GM18517 (cell line): Measurements from ENCODE around the gene DLGAP4.

Source experiments
- ATAC-seq: cut with Tn5 transposase; IDR thresholded peaks from one replicate; pipeline ENCODE4 v1.9.1; 2021; ENCODE audit warnings: mild to moderate bottlenecking, moderate library complexity; ENCODE audit not compliant: unreplicated experiment

DLGAP4 gene

GRCh38 chr20:36349384-36350170 is 43.4 kb downstream of the DLGAP4 start:
- ATAC-seq: no peak

DNA sequence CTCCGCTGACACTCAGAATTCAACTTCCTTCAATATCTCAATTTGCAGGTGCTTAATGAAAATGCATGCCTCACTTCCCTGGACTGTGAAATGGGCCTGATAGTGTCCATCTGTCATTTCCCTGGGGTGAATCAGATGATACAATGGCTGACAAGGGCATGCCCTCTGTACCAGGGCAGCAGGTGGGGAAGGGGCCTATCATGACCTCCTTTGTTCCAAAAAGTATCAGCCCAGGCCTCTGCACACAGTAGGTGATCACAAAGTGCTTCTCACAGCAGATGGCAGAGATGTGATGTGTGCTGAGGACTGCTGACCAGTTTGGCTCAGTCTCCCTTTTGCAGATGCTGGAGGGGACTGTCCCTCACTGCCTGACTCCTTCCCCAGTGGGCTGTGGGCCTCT is 44.3 kb downstream of the DLGAP4 start:
- no peak for ATAC-seq

GRCh38 chr20:36351937-36352336 is 45.8 kb downstream of the DLGAP4 start:
- no peak for ATAC-seq

DNA sequence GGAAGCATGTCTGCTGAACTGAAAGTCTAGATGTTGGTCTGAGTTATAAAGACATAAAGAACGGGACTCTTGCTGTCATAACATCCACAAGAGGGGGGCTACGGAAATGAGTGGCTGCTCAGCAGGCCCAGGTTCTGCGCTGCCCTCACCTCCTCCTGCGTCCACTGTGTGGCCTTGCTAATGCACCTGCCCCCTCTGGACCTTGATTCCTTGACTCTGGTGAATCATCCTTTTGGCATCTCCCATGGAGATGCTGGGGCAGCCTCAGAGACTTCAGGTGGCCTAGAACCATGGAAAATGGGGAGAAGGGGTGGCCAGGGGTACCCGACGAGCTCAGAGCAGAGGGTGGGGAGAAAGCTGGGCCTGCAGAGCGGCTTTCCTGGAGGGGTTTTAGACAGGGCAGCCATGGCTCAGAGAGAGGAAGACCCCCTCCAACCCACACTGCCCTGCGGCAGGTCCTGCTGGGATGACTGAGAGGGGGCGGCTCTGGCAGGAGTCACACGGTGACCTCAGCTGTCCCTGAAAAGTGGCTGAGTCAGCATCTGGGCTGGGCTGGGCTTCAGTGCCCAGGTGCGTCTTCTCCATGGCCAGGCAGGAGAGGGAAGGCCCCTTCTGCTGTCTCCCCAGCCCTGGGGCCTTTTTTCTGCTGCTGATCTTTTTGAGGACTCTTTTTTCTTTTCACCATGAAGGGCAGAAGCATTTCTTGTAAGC is 46.9 kb downstream of the DLGAP4 start:
- ATAC-seq: no peak

DNA sequence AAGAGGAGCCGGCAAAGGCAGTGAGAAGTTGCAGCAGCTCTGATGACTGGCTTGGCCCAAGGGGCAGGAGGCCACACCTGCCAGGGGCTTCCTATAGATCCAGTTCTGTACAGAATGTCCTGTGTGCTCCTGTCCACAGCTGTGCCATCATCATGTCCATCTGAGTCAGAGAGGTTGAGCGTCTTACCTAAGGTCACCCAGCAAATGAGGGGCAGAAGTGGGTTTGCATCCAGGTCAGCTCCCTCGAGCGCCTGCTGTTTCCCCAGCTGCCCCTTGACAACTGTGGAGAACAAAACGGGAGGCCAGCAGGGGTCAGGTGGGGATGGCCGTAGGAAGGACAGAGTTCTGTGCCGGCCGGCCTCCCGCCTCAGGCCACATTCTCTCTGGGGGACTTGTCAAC is 47.6 kb downstream of the DLGAP4 start:
- no peak for ATAC-seq

- no peak for ATAC-seq
Observed at GRCh38 chr20:36355469-36356171, 49.5 kb downstream of the DLGAP4 start.

DNA sequence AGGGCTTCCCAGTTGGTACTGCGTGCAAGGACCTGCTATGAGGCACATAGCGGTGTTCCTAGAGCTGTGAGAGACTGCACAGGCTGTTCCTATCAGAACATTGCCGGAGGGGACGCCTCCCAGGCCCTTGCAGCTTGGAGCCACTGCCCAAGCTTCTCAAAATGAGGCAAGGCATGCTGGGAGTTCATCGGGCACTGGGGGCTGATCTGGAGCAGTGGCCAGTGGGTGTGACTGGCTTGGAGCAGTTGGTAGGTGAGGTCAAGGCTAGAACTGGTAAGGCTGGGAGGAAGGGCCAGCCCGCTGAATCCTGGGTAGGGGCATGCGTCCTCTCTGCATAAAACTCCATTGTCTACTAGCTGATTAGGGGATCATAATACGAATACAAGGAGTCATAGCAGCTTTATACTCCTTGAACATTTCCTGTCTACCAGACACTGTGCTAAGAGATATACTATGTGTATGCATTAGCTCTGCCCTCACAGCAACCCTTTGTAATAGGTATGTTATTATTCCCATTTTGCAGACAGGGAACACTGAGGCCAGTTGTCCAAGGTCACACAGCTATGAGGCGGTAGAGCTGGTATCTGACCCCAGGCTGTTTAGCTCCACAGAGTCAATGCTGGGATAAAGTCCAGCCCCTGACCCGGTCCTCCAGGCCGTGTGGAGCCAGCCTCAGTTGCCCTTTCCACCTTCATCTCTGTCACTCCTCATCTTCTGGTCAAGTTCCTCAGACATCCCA is 53.7 kb downstream of the DLGAP4 start:
- no peak for ATAC-seq

DNA sequence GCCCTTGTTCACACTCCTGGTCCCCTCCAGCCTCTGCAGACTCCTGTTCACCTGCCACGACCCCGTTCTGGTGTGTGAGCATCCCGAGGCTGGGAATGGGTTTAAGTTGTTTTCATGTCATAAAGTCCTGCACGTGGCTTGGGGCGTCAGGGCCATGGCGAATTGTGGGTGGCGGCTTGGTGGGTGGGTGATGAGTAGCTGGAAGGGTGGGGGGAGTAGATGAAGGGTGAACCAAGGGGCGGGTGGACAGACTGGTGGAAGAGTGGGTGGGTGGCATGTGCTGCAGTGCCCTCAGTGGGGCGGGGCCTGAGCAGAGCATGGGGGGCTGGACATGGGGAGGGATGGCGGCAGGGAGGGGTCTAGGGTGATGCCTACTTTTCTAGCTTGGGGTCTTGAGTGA is 54.3 kb downstream of the DLGAP4 start:
- ATAC-seq: no peak

DNA sequence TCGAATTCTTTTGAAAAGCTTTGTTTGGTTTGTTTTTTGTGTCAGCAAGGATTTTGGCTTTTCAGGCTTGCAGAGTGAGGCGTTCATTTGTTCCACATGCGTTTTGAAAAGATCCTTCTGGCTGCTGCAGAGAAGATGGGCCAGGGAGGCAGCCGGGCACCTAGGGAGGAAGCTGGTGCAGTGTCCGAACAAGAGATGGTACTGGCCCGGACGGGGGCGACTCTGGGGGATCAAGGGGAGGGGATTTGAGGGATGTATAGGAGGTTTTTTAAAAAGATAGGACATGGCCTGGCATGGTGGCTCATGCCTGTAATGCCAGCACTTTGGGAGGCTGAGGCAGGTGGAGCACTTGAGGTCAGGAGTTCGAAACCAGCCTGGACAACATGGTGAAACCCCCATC is 55.3 kb downstream of the DLGAP4 start:
- ATAC-seq: no peak

DNA sequence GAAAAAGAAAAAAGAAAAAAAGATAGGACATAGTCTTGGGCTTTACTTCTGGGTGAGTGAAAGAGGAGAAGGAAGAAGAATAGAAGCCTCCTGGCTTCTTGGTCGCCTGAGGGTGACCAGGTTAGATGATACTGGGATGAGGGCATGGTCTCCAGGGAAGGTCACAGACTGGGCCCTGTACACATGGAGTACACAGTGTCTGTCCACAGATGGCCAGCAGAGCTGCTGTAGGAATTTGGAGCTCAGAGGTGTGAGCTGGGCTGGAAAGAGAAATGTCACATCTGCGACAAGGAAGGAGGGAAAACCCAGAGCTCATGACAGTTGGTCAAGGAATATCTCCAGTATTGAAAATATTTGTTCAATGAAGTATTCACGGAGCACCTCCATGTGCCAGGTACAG is 56.1 kb downstream of the DLGAP4 start:
- no peak for ATAC-seq

- ATAC-seq: no peak
Observed at GRCh38 chr20:36362978-36363713, 57.0 kb downstream of the DLGAP4 start.

GRCh38 chr20:36364506-36364905 is 58.4 kb downstream of the DLGAP4 start:
- no peak for ATAC-seq

DNA sequence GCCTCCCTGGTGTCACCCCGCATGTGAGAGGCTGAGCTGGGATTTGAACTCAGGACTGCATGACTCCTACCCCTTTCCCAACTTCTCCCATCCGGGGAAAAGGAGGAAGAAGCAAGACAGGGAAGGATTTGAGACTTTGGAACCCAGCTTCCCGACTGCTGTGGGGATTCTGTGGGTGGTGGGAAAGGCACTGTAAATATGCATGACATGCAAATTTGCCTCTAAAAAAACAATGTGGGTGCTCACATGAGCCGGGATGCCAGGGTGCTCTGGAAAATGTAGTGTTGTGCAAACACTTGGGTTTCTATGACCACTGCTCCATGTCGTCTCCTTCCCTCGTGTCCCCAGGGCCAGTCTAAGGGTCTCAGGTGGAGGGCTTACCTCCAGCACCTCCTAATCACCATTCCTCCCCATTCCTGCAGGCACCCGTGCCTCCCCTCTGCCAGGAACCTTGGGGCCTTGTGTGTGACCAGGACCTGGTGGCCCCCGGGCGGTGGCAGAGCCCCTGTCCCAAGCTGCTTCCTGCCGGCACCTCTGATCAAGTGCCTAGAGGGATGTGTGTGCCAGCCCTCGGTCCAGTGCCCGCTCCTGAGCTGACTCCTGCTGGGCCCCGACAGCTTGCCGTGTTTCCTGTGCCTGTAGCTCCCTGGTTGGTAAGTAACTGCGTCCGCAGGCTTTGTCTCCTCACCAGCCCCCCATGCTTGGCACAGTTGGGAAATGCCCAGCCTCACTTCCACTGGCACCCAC is 60.7 kb downstream of the DLGAP4 start:
- ATAC-seq: no peak

GRCh38 chr20:36367370-36367745 is 61.2 kb downstream of the DLGAP4 start:
- ATAC-seq: no peak

DNA sequence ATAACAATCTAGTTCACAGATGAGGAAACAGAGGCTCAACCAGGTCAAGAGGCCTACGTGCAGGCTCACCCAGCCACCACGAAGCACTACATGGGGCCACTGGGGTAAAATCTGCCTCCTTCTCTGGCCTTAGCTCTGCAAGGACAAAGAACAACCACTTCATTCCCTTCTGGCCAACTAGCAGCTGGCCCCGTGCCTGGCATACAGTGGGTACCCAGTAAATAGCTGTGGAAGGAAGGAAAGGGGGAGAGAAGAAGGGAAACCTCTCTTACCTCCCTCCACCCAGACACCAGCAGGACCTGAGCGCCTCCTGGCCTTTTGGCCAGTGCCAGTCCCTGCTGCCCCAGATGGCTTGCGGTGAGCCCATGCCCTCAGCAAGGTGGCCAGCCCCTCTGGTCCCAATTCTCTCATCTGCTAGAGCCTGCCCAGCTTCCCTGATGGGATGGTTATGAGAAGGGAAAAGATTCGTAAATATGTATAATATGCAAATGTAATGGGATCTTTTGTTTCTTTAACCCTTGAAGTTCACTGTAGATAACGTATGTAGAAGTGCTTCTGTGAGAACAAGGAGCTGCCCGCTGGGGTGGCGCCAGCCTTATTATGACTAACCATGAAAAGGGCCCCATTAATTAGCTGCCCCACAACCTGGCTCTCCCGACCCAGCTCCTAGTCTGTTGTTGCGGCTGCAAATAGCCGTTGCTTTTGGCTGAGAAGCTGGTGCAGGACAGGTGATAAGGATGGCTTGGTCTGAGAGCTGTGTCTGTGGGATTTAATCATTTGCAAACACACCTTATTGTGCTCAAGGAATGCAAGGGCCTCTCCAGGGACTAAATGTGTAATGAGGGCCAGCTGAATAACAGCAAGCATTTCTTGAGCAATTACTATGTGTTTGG is 62.0 kb downstream of the DLGAP4 start:
- no peak for ATAC-seq

DNA sequence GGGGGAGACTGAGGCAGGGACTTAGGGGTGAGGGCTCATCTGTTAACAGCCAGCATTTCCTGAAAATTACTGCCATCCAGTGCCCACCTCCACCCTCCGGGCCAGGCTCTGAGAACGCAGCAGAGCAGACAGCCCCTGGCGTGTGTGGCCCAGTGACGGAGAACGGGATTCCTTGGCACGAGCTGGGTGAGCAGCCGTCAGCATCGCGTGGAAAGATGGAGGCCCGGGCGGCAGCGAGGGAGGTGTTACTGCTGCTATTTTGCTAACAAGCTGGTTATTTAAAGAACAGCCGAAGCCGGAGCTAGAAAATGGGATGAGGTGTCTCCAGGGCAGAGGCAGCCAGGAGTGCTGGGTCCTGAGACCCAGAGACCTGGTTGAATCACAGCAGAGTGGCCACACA is 62.7 kb downstream of the DLGAP4 start:
- ATAC-seq: no peak

DNA sequence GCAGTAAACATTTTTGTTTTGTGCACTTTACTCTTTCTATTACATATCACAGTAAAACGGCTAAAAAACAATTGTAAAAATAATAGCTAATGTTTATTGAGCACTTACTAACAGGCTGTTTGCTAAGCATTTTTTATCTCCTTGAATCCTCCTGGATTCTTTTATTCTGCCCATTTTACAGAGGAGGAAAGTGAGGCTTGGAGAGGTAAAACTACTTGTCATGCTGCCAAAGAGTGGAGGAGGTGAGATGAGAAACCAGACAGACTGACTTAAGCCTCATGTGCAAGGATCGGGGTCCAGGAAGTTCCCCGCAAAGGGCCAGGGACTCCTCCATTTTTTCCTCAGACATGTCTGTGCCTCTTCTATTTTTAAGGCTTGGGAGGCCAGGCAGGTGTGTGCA is 63.6 kb downstream of the DLGAP4 start:
- ATAC-seq: no peak

DNA sequence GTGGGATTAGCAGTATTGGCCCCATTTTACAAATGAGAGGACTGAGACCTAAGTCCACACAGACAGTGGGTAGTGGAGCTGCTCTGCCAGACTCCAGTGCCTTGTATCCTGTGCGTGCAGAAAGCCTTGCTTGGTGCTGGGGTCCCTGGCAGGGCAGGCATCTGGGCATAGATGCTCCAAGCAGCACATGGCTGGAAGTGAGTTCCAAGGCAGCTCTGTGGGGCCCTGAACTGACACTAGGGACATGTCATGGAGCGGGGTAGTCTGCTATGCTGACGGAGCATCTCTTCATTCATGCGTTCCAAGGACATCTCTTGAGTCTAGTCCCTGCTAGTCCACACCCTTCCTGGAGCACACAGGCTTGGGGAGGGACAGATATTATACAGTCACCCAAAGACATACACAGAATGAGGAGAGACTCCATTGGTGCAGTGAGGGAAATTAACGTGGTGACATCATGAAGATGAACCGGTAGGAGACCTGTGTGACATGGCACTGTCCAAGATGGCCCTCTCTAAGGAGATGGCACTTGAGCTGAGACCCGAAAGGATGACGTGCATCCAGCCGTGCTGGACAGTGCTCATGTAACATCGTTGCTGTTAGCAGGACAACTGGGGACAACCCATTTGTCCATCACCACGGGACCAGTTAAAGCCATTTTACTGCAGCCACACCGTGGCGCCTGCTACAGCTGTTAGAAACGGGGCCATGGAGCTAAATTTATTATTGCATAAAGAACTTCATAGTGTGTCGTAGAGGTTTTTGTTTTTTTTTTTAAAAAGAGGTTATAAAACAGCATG is 65.1 kb downstream of the DLGAP4 start:
- no peak for ATAC-seq
